ENCODE measurements around the gene CRYGB. TPM values are rescaled to one million over a fixed set of nuclear protein-coding genes. Genes with fewer than 3 reads are reported as not detected.

Gene CRYGB
- total RNA-seq, 1 donor from 2014 or later: not detected

- Mint-ChIP-seq H3K9me3 (ENCODE audit: unreplicated experiment) (no peaks in the 10 kb centered on the region), H3K4me1 (ENCODE audit: unreplicated experiment) (peaks cover 7% of the 10 kb centered on the region), H3K27ac (ENCODE audit: unreplicated experiment) (no peak overlapping the region), H3K4me3 (ENCODE audit: unreplicated experiment) (no peak overlapping the region), H3K36me3 (ENCODE audit: low read depth, unreplicated experiment) (peaks cover 5% of the 10 kb centered on the region), H3K27me3 (ENCODE audit: unreplicated experiment) (peaks cover 5% of the 10 kb centered on the region)
- DNase-seq (ENCODE audit: low spot score): no peak
- no peak for TF ChIP-seq CTCF (IDR thresholded peaks at IDR 0.05; ENCODE audit: unreplicated experiment)
These were observed 5.0 kb upstream of the CRYGB start for GRCh38 chr2:208150956-208151355.

- DNase-seq (ENCODE audit: low spot score): no peak
- H3K27me3 Mint-ChIP-seq (ENCODE audit: unreplicated experiment): peaks cover 5% of the 10 kb centered on the region
- H3K36me3 Mint-ChIP-seq (ENCODE audit: low read depth, unreplicated experiment): peaks cover 5% of the 10 kb centered on the region
- no peak for TF ChIP-seq CTCF (IDR thresholded peaks at IDR 0.05; ENCODE audit: unreplicated experiment)
- no peak overlapping the region for H3K27ac Mint-ChIP-seq (ENCODE audit: unreplicated experiment)
- H3K9me3 Mint-ChIP-seq (ENCODE audit: unreplicated experiment): no peaks in the 10 kb centered on the region
- no peak overlapping the region for H3K4me3 Mint-ChIP-seq (ENCODE audit: unreplicated experiment)
- H3K4me1 Mint-ChIP-seq (ENCODE audit: unreplicated experiment): peaks cover 7% of the 10 kb centered on the region
These were observed 4.1 kb upstream of the CRYGB start for GRCh38 chr2:208150094-208150493.

- H3K36me3 Mint-ChIP-seq (ENCODE audit: low read depth, unreplicated experiment): peaks cover 5% of the 10 kb centered on the region
- H3K4me1 Mint-ChIP-seq (ENCODE audit: unreplicated experiment): peaks cover 7% of the 10 kb centered on the region
- no peaks in the 10 kb centered on the region for H3K9me3 Mint-ChIP-seq (ENCODE audit: unreplicated experiment)
- no peak overlapping the region for H3K4me3 Mint-ChIP-seq (ENCODE audit: unreplicated experiment)
- peak; percentile 16 for TF ChIP-seq CTCF (IDR thresholded peaks at IDR 0.05; ENCODE audit: unreplicated experiment)
- no peak overlapping the region for H3K27ac Mint-ChIP-seq (ENCODE audit: unreplicated experiment)
- DNase-seq (ENCODE audit: low spot score): no peak
- H3K27me3 Mint-ChIP-seq (ENCODE audit: unreplicated experiment): peaks cover 5% of the 10 kb centered on the region
These were observed 2.8 kb upstream of the CRYGB start for GRCh38 chr2:208148803-208149202.

DNA sequence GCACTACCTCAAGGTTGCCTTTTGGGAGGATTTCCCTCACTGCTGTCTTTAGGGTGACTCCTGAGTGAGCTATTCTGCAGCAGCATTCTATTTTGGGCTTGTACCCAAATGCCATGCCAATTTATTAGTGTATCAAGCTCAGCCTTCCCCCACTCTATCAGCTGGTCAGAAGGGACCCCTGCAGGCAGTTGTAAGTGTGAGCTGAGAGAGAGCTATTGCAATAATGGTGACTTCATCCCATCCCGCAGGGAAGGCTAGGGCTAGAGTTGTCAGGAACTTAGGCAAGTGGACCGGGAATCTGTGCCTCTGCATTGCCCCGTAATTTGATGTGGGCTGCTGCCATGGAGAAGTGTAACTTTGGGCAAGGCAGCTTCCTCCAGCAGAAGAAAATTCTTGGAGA lies 1.8 kb upstream of the CRYGB start:
- no peak for TF ChIP-seq CTCF (IDR thresholded peaks at IDR 0.05; ENCODE audit: unreplicated experiment)
- Mint-ChIP-seq H3K4me3 (ENCODE audit: unreplicated experiment) (no peak overlapping the region), H3K36me3 (ENCODE audit: low read depth, unreplicated experiment) (peaks cover 5% of the 10 kb centered on the region), H3K27ac (ENCODE audit: unreplicated experiment) (no peak overlapping the region), H3K27me3 (ENCODE audit: unreplicated experiment) (peaks cover 5% of the 10 kb centered on the region), H3K9me3 (ENCODE audit: unreplicated experiment) (no peaks in the 10 kb centered on the region), H3K4me1 (ENCODE audit: unreplicated experiment) (peaks cover 7% of the 10 kb centered on the region)
- no peak for DNase-seq (ENCODE audit: low spot score)

GRCh38 chr2:208147008-208147407 lies 1.1 kb upstream of the CRYGB start:
- H3K27me3 Mint-ChIP-seq (ENCODE audit: unreplicated experiment): peaks cover 5% of the 10 kb centered on the region
- no peaks in the 10 kb centered on the region for H3K9me3 Mint-ChIP-seq (ENCODE audit: unreplicated experiment)
- no peak for DNase-seq (ENCODE audit: low spot score)
- no peak overlapping the region for H3K4me3 Mint-ChIP-seq (ENCODE audit: unreplicated experiment)
- H3K27ac Mint-ChIP-seq (ENCODE audit: unreplicated experiment): no peak overlapping the region
- peaks cover 5% of the 10 kb centered on the region for H3K36me3 Mint-ChIP-seq (ENCODE audit: low read depth, unreplicated experiment)
- H3K4me1 Mint-ChIP-seq (ENCODE audit: unreplicated experiment): peaks cover 7% of the 10 kb centered on the region
- TF ChIP-seq CTCF (IDR thresholded peaks at IDR 0.05; ENCODE audit: unreplicated experiment): no peak
